HG02759 (cell line): Measurements from ENCODE around the gene KY.
"Not testable (repeated sequence)": the region's sequence is repeated elsewhere in the genome, so short reads cannot be mapped to it uniquely, and the experiment has no call there.

Experiments used
- ATAC-seq: cut with Tn5 transposase; IDR thresholded peaks from one replicate; pipeline ENCODE4 v1.9.1; 2021; ENCODE audit warnings: mild to moderate bottlenecking, moderate library complexity; ENCODE audit not compliant: unreplicated experiment

Gene KY

GRCh38 chr3:134603956-134604355 is 46.9 kb downstream of the KY start:
- no peak for ATAC-seq

DNA sequence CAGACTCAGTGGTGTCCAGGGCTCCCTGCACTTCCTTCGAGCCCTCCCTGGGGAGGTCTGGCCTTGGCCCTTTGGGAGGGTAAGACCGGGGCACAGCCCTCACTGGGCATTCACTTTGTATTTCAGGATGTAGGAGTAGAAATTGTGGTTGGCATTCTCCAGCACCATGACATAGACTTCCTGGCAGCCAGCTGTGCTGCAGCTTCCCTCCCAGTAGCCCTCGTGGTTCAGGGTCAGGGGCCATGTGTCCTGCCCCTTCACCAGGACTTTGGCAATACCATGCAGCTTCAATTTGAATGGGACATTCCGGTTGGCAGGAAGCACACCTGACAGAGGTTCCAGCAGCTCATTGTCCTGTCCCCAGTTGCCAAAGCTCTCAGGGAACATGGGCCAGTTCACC is 47.3 kb downstream of the KY start:
- ATAC-seq, result no peak

GRCh38 chr3:134602440-134602814 is 48.4 kb downstream of the KY start:
- ATAC-seq, result no peak

DNA sequence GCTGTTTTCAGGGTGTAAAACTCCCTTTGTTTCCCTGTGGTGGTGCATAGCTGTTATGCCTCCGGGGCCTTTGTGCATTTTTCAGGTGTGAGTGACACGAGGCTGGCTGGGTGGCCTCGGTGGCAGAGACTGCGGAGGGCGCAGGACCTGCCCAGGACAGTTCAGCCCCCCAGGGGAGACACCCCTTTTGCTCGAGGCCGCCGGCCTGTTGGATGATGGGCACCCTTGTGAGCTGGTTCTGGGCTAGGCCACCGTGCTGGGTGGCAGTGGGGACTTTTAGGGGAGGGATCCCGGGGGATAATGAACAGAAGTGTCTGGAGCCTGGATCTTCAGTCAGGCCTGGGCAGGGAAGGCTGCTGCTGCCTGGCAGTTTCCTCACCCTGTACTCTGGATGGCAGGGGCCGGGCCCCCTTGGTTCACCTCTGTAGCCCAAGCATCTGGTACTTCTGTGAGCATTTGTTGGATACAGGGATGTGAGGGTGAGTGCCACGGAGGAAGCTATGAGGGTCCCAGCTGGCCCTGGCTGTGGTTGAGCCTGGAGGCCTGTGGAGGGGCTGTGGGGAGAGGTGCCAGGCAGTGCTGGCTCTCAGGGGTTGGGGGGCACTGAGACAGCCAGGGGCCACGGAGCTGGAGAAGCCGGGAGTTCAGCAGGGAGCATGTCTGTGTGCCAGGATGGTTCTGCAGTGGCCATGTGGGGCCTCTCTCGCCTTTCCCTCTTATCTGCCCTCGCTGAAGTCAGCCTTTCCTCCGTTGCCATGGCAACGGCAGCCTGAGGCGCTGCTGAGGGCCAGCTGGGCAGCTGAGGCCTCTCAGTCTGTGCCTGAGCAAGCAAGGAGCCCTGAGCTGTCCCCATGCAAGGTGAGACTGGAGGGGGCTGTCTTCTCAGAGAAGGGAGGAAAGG is 49.0 kb downstream of the KY start:
- no peak for ATAC-seq

DNA sequence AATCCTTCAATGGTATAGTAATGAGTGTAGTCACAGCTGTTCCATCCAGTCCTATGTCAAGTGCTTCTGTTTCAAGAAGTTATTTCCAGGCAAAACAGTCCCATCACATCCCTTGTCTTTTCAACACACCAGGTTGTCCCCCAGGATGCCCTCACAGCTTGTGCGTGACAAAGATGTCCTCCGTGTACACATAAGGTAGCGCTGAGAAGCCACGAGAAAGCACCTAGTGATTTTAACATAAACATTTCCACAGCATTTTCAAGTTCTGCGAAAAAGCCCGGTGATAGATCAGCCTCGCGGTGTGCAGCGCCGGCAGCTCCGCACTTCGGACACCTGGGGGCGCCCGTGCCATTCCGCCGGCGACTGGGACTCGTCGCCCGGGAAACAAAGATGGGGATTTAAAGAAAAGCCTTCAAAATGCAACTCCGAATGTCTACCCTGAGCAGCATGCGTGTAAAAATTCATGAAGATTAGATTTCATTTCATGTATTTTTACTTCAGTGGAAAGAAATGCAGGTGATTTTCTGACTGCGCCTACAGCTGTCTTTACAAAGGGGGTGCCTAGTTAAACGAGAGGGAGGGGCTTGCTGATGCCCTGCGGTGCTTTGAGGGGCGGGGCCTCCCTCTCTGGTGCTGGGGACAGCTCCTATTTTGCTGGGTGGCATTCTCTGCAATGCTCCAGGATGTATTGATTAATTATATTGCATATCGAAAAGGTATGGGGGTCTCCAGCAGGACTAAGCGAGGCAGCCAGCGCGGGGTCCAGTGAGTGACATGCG is 49.9 kb downstream of the KY start:
- ATAC-seq, result peak; percentile 89

GRCh38 chr3:134600206-134600605 is 50.6 kb downstream of the KY start:
- ATAC-seq, result peak; percentile 15

DNA sequence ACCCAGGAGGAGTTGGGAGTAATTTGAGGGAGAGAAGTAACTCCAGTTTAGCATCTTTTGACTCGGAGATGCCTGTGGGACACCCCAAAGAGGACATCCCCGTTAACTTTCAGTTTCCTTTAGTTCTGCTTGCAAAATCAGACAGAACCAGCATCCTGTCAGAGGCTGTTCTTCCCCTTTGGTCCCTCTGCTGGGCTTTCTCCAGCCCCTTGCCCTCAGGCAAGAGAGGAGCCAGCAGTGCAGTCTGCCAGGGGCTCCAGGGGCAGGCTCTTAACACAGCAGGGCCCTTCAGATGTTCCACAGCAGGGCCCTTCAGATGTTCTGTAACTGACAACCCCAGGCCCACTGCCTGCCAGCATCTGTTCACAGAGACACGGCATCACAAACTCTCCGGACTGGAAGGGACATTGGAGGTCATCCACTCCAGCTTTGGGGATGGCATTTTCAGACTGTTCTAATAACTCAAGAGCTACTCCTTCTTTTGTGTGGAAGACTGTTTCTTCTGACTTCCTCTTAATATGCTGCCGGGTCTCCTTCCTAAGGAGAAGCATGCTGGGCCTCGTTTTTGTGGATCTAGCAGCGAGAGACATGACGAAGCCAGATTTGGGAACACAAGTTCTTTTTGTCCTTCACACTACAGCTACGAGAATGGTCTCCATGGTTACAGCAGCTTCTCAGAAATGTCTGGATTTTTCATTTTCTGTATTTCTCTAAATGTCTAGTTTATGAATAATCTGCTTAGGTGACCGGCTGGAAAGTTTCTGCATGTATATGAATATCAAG is 51.9 kb downstream of the KY start:
- no peak for ATAC-seq

DNA sequence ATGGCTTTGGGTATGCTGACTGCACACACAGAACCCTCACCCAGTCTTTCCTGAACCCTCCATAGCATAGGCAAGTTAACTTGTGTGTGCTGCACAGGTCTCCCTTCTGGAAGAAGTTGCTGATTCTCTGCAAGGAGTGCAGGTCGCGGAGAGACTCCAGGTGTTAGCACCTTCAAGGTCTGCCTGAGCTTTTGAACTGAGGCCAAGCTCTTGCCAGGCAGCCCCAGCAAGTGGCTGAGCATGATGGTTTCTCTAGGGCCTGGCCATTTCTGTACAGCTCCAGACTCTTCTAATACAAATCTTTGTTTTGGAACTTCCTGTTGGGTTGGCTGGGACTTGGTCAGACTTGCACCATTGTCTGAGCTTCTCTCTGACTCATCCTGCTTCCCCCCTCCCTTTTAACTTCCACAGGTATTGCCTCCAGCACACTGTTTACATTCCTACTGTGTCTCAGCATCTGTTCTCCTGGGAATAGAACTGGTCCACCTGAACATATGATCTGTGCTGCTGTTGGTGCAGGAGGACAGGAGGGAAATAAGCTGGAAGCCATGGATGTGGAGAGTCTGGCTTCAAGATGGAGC is 53.3 kb downstream of the KY start:
- ATAC-seq, result no peak

- ATAC-seq, result not testable (repeated sequence)
Observed at GRCh38 chr3:134594986-134595385, 55.8 kb downstream of the KY start.

GRCh38 chr3:134594331-134594741 is 56.5 kb downstream of the KY start:
- ATAC-seq, result no peak

DNA sequence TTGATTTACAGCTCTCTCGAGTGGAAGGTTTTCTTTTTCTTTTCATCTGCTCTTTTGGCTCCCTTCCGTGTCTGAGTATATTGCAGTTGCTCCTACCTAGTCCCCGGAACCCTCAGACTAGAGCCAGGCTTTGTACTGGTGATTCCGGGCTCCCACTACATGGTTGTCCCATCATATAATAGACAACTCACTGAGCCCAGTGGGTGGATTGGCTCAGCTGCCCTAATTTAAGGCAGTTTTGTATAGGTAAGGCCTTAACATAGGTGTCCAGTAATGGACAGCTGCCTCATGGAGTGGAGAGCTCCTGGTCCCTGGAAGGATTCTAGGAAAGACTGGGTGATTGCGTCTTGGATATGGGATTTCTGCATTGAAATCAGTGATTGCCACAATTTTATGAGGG is 58.0 kb downstream of the KY start:
- no peak for ATAC-seq

- no peak for ATAC-seq
Observed at GRCh38 chr3:134590766-134591165, 60.1 kb downstream of the KY start.

- ATAC-seq, result no peak
Observed at GRCh38 chr3:134579141-134579665, 71.6 kb downstream of the KY start.

DNA sequence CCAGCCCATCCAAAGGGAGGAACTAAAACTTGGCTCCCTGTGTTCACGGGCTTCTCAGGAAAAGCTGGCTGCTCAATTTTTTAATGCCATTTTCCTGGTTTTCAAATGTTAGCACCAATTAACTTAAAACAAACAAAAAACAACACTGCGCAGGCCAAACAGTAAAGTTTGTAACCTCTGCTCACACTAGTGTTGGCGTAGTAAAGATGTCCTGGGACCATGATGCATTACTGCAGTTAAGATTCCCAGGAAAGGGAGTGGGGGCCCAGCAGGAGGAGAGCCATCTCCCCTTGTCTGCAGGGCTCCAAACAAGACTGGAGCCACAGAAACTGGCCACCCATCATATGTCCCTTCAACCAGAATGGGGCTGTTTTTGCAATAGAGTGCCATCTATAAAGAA is 74.0 kb downstream of the KY start:
- ATAC-seq, result no peak

GRCh38 chr3:134576426-134576825 is 74.4 kb downstream of the KY start:
- ATAC-seq, result no peak

DNA sequence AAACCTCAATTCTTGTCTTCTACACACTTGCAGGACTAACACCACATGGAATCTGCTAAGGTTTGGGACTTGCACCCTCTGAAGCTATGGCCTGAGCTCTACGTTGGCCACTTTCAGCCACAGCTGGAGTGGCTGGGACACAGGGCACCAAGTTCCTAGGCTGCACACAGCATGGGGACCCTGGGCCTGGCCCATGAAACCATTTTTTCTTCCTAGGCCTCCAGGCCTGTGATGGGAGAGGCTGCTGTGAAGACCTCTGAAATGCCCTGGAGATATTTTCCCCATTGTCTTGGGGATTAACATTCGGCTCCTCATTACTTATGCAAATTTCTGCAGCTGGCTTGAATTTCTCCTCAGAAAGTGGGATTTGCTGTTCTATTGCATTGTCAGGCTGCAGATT is 80.9 kb downstream of the KY start:
- not testable (repeated sequence) for ATAC-seq

GRCh38 chr3:134568790-134569189 is 82.0 kb downstream of the KY start:
- ATAC-seq, result no peak

DNA sequence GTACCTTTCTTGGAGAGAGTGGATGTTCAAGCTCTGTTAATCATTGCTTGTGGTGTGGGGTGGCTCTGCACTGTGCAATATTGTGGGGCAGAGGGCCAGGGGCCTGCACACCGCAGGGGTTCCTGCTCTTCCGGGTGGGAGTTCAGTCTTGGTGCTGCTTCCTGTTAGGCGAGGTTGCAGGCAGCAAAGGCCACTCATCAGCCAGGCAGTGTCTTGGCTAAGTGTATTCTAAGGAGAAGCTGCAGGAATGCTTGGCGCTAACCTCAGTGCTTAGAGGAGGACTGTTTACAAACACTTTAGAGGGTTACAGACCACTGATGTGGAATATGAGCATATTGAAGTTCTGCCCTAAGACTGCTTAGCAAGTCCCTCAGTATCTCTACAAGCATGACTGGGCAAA is 83.2 kb downstream of the KY start:
- ATAC-seq, result no peak

DNA sequence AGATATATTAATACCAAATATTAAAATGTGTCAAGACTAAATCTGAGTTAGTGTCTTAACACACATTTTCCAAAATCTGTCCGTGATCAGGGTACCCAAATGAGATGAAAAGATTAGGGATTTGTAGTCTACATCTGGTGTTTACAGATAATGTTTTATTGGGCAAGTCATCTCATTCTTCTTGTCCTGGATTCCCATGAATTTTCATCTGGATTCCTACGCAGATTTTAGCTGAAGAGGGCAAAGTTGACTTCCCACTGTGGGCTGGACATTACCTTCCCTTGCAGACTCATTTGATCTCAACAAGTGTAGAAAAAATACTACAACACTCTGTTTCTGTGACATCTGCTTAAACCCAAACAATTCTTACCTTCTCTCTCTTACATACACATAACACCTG is 85.8 kb downstream of the KY start:
- ATAC-seq, result no peak

GRCh38 chr3:134563601-134564000 is 87.2 kb downstream of the KY start:
- ATAC-seq, result no peak

GRCh38 chr3:134562055-134562454 is 88.8 kb downstream of the KY start:
- ATAC-seq, result no peak
